DND-41 (cell line): ENCODE data around the gene CENPX.

ENCODE experiments used
- ATAC-seq: fragments of 200-7000 bp; cut with Tn5 transposase; 3 replicates; pipeline ENCODE4 v1.9.1; 2021; ENCODE audit warnings: low read depth; ENCODE audit not compliant: insufficient read depth
- DNase-seq: peaks from one replicate; pipeline ENCODE4 v3.0.0-alpha.2; 2020
- H2AFZ ChIP-seq: 2 replicates; pipeline ENCODE4 v1.6.0; 2012; ENCODE audit warnings: low read depth, low read length
- H3K27ac ChIP-seq: 2 replicates; pipeline ENCODE4 v1.5.1; 2012; ENCODE audit warnings: low read length, inconsistent platforms
- H3K27me3 ChIP-seq: fragments of 200-600 bp; sonication (generic); 2 replicates; pipeline ENCODE4 v1.6.0; 2012; ENCODE audit warnings: low read length, mild to moderate bottlenecking, inconsistent platforms; ENCODE audit not compliant: insufficient read depth, poor library complexity
- H3K36me3 ChIP-seq: 2 replicates; pipeline ENCODE4 v1.5.1; 2012; ENCODE audit warnings: low read length, inconsistent platforms; ENCODE audit not compliant: insufficient read depth
- H3K4me1 ChIP-seq: 2 replicates; pipeline ENCODE4 v1.5.1; 2012; ENCODE audit warnings: mild to moderate bottlenecking, low read length; ENCODE audit not compliant: insufficient read depth
- H3K4me2 ChIP-seq: 2 replicates; pipeline ENCODE4 v1.6.0; 2012; ENCODE audit warnings: mild to moderate bottlenecking, moderate library complexity, low read length, inconsistent platforms; ENCODE audit not compliant: insufficient read depth
- H3K4me3 ChIP-seq, 2 experiments: fragments of 200-600 bp in 1 of 2; shearing (Covaris generic) in 1 of 2; 2 replicates each; pipeline ENCODE4 v1.5.1; 2012 to 2016; ENCODE audit warnings: inconsistent platforms in 2 of 2, low read length in 2 of 2, mild to moderate bottlenecking in 2 of 2, low read depth in 1 of 2, moderate library complexity in 1 of 2
- H3K79me2 ChIP-seq: 2 replicates; pipeline ENCODE4 v1.6.0; 2012; ENCODE audit warnings: low read length, inconsistent platforms; ENCODE audit not compliant: insufficient read depth
- H3K9ac ChIP-seq: 2 replicates; pipeline ENCODE4 v1.6.0; 2012; ENCODE audit warnings: low read depth, mild to moderate bottlenecking, inconsistent platforms, low read length, moderate library complexity
- H3K9me3 ChIP-seq: 2 replicates; pipeline ENCODE4 v1.5.1; 2012; ENCODE audit warnings: low read length, moderate library complexity, mild to moderate bottlenecking, inconsistent platforms; ENCODE audit not compliant: insufficient read depth, severe bottlenecking
- H4K20me1 ChIP-seq: 2 replicates; pipeline ENCODE4 v1.6.0; 2012; ENCODE audit warnings: low read length; ENCODE audit not compliant: insufficient read depth
- CTCF ChIP-seq: IDR thresholded peaks from 2 replicates; pipeline ENCODE4 v1.5.1; 2012; ENCODE audit warnings: borderline replicate concordance, low read length, moderate library complexity, mild to moderate bottlenecking; ENCODE audit not compliant: poor library complexity, severe bottlenecking; ENCODE audit errors: extremely low read depth
- EZH2 ChIP-seq: IDR thresholded peaks from 3 replicates; pipeline ENCODE4 v1.6.1; 2012; ENCODE audit warnings: borderline replicate concordance, low read depth, mild to moderate bottlenecking, moderate library complexity, low read length, inconsistent platforms; ENCODE audit not compliant: severe bottlenecking

The CENPX gene

GRCh38 chr17:81993729-81994592 is 28.7 kb downstream of the CENPX start:
- Histone ChIP-seq H3K36me3 (no peaks in the 10 kb centered on the region; the same call in 1 of the 2 replicates), H2AFZ (no peak overlapping the region), H3K4me2 (no peak overlapping the region), H3K27ac (no peak overlapping the region), H3K4me3 (no peak overlapping the region), H3K9me3 (no peaks in the 10 kb centered on the region), H3K79me2 (peaks cover 8% of the 10 kb centered on the region; the same call in 1 of the 2 replicates), H4K20me1 (peaks cover 18% of the 10 kb centered on the region; the same call in 1 of the 2 replicates), H3K27me3 (no peaks in the 10 kb centered on the region), H3K4me1 (no peaks in the 10 kb centered on the region), H3K9ac (no peak overlapping the region)
- ATAC-seq (no peak), DNase-seq (no peak)
- TF ChIP-seq EZH2: no peak
- no peak for TF ChIP-seq CTCF

- H3K9me3 ChIP-seq: no peaks in the 10 kb centered on the region
- H3K4me3 ChIP-seq: no peak overlapping the region
- H3K9ac ChIP-seq: no peak overlapping the region
- ATAC-seq: no peak
- H3K36me3 ChIP-seq: no peaks in the 10 kb centered on the region; the same call in 1 of the 2 replicates
- no peak for DNase-seq
- H3K79me2 ChIP-seq: peaks cover 8% of the 10 kb centered on the region; the same call in 1 of the 2 replicates
- no peak overlapping the region for H3K4me2 ChIP-seq
- H4K20me1 ChIP-seq: peaks cover 18% of the 10 kb centered on the region; the same call in 1 of the 2 replicates
- H2AFZ ChIP-seq: no peak overlapping the region
- H3K27me3 ChIP-seq: no peaks in the 10 kb centered on the region
- no peaks in the 10 kb centered on the region for H3K4me1 ChIP-seq
- no peak overlapping the region for H3K27ac ChIP-seq
- no peak for TF ChIP-seq CTCF
- no peak for TF ChIP-seq EZH2
Observed at GRCh38 chr17:81992306-81993102, 30.2 kb downstream of the CENPX start.

- peaks cover 18% of the 10 kb centered on the region; the same call in 1 of the 2 replicates for H4K20me1 ChIP-seq
- ATAC-seq (peak; percentile 31; the same call in 1 of the 3 replicates), DNase-seq (no peak)
- H3K79me2 ChIP-seq: peaks cover 8% of the 10 kb centered on the region; the same call in 1 of the 2 replicates
- H3K9ac ChIP-seq: no peak overlapping the region
- TF ChIP-seq CTCF: no peak
- no peak for TF ChIP-seq EZH2
- no peak overlapping the region for H3K4me2 ChIP-seq
- no peak overlapping the region for H2AFZ ChIP-seq
- H3K9me3 ChIP-seq: no peaks in the 10 kb centered on the region
- no peaks in the 10 kb centered on the region; the same call in 1 of the 2 replicates for H3K36me3 ChIP-seq
- no peak overlapping the region for H3K4me3 ChIP-seq
- H3K4me1 ChIP-seq: no peaks in the 10 kb centered on the region
- no peaks in the 10 kb centered on the region for H3K27me3 ChIP-seq
- H3K27ac ChIP-seq: no peak overlapping the region
Observed at GRCh38 chr17:81991684-81992305, 30.9 kb downstream of the CENPX start.
